Lung microvascular endothelial cell (primary cell): ENCODE measurements around the gene CORO2B. TPM values are rescaled to one million over a fixed set of nuclear protein-coding genes. Genes with fewer than 3 reads are reported as not detected.

Experiments used
- DNase-seq, 2 donors: peaks; one replicate each; pipeline versions ENCODE4 v3.0.0 to v3.0.0-alpha.2; 2010; ENCODE audit warnings: low read depth in 2 of 2
- total RNA-seq: library from RNA; depleted of rRNA; stranded (reverse); fragments of >200 nt; gene quantifications from 2 replicates; pipeline ENCODE4 v1.2.1, GENCODE V29; 2014

The CORO2B gene
- total RNA-seq, 1 donor from 2014 or later = 0.20 TPM

DNA sequence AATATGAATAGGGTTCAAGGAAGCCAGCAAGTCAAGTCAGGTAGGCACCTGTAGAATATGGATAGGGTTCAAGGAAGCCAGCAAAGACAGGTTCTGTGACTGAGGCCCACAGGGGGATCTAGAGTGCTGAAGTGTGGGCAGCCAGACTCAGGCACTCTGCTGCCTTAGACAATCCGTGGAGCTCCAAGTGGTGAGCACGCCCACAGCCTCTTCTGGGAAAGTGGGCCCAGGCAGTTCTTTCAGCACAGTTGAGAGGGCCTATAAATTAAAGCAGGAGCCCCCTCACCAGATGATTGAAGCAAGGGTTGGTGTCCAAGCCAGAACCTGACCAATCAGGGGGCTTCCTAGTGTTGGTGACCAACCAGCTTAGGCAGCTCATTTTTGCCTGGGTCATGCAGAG, 190.9 kb downstream of the CORO2B start:
- no peak for DNase-seq

DNA sequence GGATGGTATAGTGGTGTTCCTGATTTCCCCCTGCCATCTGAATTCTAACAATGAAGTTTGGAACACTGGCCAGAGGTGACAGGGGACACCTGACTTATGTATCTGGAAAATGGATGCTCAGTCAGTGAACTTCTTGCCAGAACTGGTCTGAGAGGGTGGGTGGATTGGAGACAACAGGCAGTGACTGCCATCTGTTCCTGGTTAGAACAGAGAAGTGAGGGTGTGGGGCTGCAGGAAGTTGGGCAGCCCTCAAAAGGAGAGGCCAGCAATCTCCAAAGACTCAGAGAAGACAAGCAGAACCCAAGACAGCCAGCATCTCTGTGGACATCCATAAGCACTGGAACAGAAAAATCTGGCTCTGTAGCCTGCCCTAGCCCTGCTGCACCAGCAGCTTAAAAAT, 191.4 kb downstream of the CORO2B start:
- DNase-seq = no peak

DNA sequence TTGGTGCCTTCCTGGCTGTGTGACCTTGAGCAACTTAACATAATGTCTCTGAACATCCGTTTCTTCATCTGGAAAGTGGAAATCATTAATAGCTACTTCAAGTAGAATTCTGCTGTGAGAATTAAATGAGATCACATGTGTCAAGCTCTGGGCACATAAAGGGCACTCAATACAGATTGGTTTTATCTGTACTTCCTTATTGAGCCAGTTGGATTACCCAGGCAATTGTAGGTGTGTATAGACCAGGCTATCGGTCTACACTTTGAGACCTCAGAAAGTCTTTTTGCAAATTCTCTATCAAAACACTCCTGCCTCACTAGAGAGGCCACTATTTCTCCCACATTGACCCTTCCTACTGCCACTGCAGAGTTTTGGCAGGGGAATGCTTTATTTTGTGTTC, 194.2 kb downstream of the CORO2B start:
- no peak for DNase-seq

DNA sequence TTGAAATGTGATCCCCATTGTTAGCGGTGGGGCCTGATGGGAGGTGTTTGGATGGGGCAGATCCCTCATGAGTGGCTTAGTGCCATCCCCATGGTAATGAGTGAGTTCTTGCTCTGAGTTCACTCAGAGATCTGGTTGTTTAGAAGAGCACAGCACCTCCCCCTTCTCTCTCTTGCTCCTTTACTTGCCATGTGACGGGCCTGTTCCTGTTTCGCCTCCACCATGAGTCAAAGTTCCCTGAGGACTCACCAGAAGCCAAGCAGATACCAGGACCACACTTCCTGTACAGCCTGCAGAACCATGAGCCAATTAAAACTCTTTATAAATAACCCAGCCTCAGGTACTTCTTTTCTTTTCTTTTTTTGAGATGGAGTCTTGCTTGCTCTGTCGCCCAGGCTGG, 195.3 kb downstream of the CORO2B start:
- DNase-seq = no peak

DNA sequence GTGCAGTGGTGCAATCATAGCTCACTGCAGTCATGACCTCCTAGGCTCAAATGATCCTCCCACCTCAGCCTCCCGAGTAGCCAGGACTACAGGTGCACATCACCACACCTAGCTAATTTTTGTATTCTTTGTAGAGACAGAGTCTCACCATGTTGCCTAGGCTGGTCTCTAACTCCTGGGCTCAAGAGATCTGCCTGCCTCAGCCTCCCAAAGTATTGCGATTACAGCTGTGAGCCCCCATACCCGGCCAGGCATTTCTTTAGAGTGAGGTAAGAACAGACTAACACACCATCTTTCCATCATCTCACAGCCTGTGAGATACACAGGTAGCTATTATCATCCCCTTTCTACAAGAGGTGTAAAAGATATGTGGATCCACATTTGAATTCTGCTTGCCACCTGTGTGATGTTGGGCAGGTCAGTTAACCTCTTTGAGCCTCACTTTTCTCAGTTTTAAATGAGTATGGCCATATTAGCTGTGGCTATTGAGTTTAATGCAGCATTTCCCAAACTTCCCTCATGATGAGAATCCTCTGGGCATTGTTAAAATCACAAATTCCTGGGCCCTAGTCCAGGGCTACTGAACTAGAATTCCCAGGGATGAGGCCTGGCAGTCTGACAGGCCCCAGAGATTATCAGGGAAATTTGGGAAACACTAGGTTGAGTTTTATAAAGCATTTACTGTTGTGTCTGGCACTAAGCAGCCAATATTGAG, 195.9 kb downstream of the CORO2B start:
- peak in 1 of 2 donors; percentile 55 for DNase-seq

DNA sequence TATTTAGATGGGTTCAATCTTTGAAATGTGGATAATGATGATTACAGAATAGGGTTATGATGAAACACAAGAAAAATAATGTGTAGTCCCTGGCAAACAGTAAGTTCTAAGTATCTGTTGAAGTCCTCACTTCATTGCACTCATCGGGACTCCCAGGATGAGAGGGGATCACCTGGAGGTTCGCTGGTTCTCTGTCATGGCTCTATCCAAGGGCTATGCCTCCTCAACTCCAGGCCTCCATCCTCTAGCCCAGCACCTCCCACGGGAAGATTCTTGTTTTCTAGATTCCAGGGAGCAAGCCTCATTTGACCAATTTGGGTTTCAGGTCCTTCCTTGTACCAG, 196.4 kb downstream of the CORO2B start:
- DNase-seq = no peak

DNA sequence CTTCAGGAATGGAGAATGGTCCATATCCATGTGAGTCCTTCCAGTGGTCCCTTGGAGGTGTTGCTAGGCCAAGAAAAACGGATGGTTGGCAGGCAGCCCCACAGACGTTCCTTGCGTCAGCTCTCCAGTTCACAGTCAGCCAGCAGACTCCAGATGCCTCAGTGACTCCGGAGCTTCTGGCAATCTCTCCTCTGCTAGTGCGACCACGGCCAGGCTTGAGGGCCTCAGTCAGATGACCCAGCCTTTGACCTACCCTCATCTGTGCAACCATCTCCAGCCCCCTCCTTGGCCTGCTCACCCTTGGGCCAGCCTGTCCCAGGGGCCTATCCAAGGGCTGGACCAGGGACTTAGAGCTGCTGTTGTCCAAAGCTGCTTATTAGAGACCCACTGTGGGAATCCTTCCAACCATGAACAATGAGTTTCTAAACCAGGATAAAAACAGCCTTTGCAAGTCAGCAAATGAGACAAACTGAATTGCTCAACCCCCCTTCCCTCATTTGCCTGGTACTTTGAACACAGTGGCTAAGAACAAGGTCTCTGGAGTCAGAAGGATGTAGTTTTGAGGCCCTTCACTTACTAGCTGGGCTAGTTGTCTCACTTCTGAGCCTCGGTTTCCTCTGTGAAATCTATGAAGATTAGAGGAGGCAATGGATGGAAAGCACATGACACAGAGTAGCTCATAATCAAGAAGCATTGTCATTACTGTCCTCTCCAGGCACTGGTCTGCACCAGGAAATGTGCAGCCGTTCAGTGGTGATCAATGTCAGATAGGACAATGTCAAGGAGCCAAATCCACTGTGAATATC, 197.1 kb downstream of the CORO2B start:
- DNase-seq = peak in 1 of 2 donors; percentile 47

DNA sequence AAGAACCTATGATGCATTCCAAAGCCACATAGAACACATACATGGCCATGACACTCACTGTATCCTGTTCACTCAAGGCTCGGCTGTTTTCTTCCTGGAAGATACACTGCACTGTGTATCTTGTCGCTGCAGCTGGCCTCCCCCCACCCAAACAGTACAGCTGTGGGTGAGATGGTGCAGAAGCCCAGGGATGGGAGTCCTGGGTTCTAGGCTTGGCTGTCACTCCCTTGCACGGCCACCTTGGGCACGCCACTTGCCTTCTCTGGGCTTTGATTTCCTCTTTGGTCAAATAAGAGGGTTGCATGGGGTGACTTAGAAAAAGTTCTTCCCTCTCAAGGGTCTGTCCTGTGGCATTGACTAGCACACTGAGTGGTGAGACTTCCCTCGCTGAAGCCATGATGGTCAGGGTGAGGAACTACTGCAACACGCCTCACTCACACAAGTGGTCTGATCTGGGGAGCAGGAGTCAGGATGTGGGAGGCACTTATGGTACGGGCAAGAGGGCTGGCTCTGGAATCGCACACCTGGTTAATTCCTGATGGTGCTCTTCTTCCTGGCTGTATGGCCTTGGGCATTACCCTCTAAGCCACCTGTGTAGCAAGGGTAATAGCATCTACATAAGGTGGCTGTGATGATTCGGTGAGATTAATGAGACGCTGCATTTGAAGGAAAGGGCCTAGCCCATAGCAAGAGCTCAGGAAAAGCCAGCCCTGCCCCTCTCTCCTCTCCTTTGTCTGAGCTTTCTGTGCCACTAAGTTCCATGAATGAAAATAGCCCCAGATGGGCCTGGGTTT, 197.9 kb downstream of the CORO2B start:
- DNase-seq = no peak

Other genes with a start within 250 kb of the CORO2B start
- gene ITGA11, start 146.8 kb upstream of the CORO2B start, total RNA-seq = 6.3 and 8.7 TPM in 2 replicates
- 37.5 and 46.0 TPM in 2 replicates for gene ANP32A, start 241.9 kb downstream of the CORO2B start, total RNA-seq